Mucosa of descending colon (tissue), 3 donors: ENCODE measurements around the gene PLCH2. TPM values are rescaled to one million over a fixed set of nuclear protein-coding genes. Genes with fewer than 3 reads are reported as not detected.

ENCODE experiments used
- ATAC-seq: fragments of 200-7000 bp; cut with Tn5 transposase; one replicate; pipeline ENCODE4 v1.9.1; 2020; ENCODE audit warnings: mild to moderate bottlenecking, moderate library complexity
- DNase-seq, 3 donors: peaks; one replicate each; pipeline ENCODE4 v3.0.0-alpha.2; 2020
- H3K36me3 ChIP-seq: fragments of 200-600 bp; one replicate; pipeline ENCODE4 v1.8.0; 2021; ENCODE audit warnings: low read depth, mild to moderate bottlenecking
- H3K4me1 ChIP-seq: fragments of 200-600 bp; one replicate; pipeline ENCODE4 v1.8.0; 2021; ENCODE audit warnings: low read depth, mild to moderate bottlenecking
- H3K4me3 ChIP-seq: fragments of 200-600 bp; one replicate; pipeline ENCODE4 v1.8.0; 2021; ENCODE audit warnings: mild to moderate bottlenecking
- H3K9me3 ChIP-seq: fragments of 200-600 bp; one replicate; pipeline ENCODE4 v1.8.0; 2021; ENCODE audit warnings: mild to moderate bottlenecking
- CTCF ChIP-seq: fragments of 200-600 bp; IDR thresholded peaks from one replicate; pipeline ENCODE4 v1.8.0; 2022; ENCODE audit warnings: antibody characterized with exemption, mild to moderate bottlenecking
- intact Hi-C, 2 donors: fragments of 100-400 bp; cut with DNase I in 1 of 2; cut with micrococcal nuclease in 1 of 2; formaldehyde crosslinking; loops; one replicate each; pipeline versions ENCODE4 v1.11.0 to v1.11.1; 2022; cut with DNase I, micrococcal nuclease
- total RNA-seq, 3 donors: library from RNA; stranded (reverse); fragmentation: NEBNext Ultra II Directional in 2 of 3; extraction: Animal tissue kit (Norgen Biotek cat#: 25700) in 2 of 3; gene quantifications; one replicate each; pipeline versions ENCODE4 v1.2.1 to v1.2.4, GENCODE V29; 2021 to 2023
- donor health status: DM: no; HTN: no; CAD: no; lungs with moderate emphysema.
- donor health status: DM: no; HTN: no; CAD: no.
- donor health status: DM: no; HTN: yes; CAD: no.

Gene PLCH2
- total RNA-seq, 3 donors from 2014 or later: 1.2 to 6.8 (median 1.9) TPM

- TF ChIP-seq CTCF: no peak
- H3K4me1 ChIP-seq: peaks cover 54% of the 10 kb centered on the region
- ATAC-seq (peak; percentile 5), DNase-seq (peak in 2 of 3 donors; percentile 60 to 68)
- H3K9me3 ChIP-seq: no peaks in the 10 kb centered on the region
- H3K4me3 ChIP-seq: no peak overlapping the region
- H3K36me3 ChIP-seq: no peaks in the 10 kb centered on the region
- intact Hi-C loops: no loop called here
Measured at GRCh38 chr1:2528966-2529783, 53.1 kb downstream of the PLCH2 start.

- peak in 2 of 3 donors; percentile 69 to 77 for DNase-seq
- intact Hi-C loops: no loop called here
- H3K4me3 ChIP-seq: no peak within 1 kb of the TSS
- peaks cover 54% of the 10 kb centered on the region for H3K4me1 ChIP-seq
- no peaks in the 10 kb centered on the region for H3K9me3 ChIP-seq
- ATAC-seq: peak; percentile 46
- H3K36me3 ChIP-seq: no peaks in the 10 kb centered on the region
- no peak for TF ChIP-seq CTCF
Measured at GRCh38 chr1:2529784-2530512, 53.9 kb downstream of the PLCH2 start, which contains the start of gene HES5. TSS of gene HES5 (minus strand) at chr1:2530263. CDS start at chr1:2530164, 99 bp downstream.

GRCh38 chr1:2530513-2531361, 54.6 kb downstream of the PLCH2 start:
- Histone ChIP-seq H3K36me3 (no peaks in the 10 kb centered on the region), H3K4me3 (no peak overlapping the region), H3K4me1 (peaks cover 56% of the 10 kb centered on the region), H3K9me3 (no peaks in the 10 kb centered on the region)
- intact Hi-C loops: no loop called here
- no peak for ATAC-seq
- TF ChIP-seq CTCF: no peak
- peak in 2 of 3 donors; percentile 60 to 70 for DNase-seq

- peaks cover 53% of the 10 kb centered on the region for H3K4me1 ChIP-seq
- no peaks in the 10 kb centered on the region for H3K9me3 ChIP-seq
- no peaks in the 10 kb centered on the region for H3K36me3 ChIP-seq
- no peak for TF ChIP-seq CTCF
- ATAC-seq: no peak
- no peak for DNase-seq
- no peak overlapping the region for H3K4me3 ChIP-seq
- intact Hi-C loops: no loop called here
Measured at GRCh38 chr1:2532485-2533160, 56.5 kb downstream of the PLCH2 start.

GRCh38 chr1:2533365-2533764, 57.3 kb downstream of the PLCH2 start:
- DNase-seq: no peak
- intact Hi-C loops: no loop called here
- Histone ChIP-seq H3K4me3 (no peak overlapping the region), H3K36me3 (no peaks in the 10 kb centered on the region), H3K9me3 (no peaks in the 10 kb centered on the region), H3K4me1 (peaks cover 46% of the 10 kb centered on the region)
- no peak for ATAC-seq
- no peak for TF ChIP-seq CTCF
